GM04504 (cell line): ENCODE results near the gene PLXND1.
"Not testable (repeated sequence)": the region's sequence is repeated elsewhere in the genome, so short reads cannot be mapped to it uniquely, and the experiment has no call there.

Experiments used
- DNase-seq: peaks from one replicate; pipeline ENCODE4 v3.0.0-alpha.2; 2012; ENCODE audit warnings: low read depth

PLXND1 gene

DNA sequence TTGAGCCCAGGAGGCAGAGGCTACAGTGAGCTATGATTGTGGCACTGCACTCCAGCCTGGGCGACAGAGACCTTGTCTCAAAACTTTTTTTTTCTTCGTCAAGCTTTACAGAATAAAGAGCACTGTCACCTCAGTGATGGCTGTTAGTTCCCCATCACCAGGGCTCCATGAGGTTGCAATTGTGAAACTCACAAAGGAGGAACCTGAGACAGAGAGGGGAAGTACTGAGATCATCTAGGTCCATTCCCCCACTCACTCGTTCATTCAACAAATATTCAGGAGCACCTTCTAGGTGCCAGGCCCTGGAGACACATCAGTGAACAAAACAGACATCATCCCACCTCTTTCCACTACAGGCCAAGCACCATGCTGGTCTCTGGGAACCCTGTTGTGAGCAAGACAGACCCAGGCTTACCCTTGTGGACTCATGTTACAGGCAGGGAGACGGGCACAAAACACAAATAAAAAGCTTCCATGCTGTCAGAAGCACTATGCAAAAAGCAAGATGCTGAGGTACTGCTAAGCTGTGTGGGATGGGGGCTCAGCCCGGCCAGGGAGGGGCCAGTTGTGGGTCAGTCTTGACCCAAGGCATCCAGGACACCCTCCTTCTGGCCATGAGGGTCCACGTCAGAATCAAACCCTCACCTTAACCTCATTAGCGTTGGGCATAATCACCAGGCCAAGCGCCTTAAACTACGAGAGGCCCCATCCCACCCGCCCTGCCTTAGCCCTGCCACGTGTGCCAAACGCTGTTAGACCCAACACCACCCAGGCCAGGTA is 80.2 kb downstream of the PLXND1 start:
- DNase-seq, result no peak

DNA sequence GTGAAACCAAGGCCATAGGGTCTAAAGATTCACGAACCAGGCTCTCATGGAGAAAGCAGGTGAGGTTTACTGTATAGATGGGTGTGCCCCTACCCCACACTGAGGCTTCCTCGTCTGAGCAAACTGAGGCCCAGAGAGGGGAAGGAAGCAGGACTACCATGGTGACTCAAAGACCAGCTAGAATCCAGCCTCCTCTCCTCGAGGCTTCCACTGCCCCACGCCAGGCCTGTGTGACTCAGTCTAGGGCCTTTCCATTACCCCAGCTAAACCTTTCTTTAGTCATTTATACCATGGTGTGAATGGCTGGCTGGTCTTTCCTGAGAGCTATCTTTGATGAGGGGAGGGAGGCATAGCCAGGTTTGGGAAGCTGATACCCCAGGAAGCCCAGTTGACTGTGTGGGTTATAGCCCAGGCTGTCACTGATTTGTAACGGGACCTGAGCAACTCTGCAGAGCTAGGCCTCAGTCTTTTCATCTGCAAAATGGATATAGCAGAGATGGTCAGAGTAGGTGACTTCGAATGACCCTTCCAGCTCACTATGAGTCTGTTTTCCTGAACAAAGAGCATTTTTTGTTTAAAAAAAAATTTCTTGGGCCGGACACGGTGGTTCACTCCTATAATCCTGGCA is 81.0 kb downstream of the PLXND1 start:
- DNase-seq, result no peak

- no peak for DNase-seq
Observed at GRCh38 chr3:129524081-129524480, 82.4 kb downstream of the PLXND1 start.

DNA sequence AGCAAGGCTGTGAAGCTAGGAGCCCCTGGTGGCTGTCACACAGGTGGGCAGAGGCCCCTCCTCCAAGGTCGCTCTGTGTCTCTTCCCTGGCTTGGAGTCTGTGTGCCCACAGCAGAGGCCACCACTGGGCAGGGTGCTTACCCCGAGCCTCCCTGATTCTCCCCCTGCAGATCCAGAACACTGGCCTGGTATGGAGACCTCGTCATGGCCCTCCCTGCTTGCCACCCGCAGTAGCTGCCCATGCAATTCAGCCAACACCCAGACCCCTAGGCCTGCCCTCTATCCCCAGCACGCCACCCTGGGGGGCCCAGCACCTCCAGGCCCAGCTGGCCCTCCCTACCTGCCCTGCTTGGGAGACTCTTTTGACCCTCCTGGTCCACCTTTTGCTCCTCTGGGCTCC is 83.5 kb downstream of the PLXND1 start:
- no peak for DNase-seq

DNA sequence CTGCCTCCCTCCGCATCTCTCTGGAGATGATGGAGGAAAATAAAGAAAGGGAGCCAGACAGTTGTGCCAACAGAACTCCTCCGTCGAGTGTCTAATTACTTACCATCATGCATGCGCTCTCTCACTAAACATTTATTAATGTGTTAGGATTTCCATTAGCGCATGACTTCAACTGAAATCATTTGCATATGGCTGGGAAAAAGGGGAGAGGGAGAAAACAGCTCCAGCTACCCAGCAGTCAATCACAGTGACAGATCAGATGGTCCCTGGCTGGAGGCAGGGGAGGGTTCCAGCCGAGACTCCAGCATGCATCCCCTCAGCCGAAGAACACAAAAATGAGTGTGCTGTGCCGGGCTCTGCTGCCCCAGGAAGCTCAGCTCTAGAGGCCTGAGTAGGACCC is 84.9 kb downstream of the PLXND1 start:
- DNase-seq, result no peak

- DNase-seq, result no peak
Observed at GRCh38 chr3:129520960-129521359, 85.5 kb downstream of the PLXND1 start.

- no peak for DNase-seq
Observed at GRCh38 chr3:129519896-129520715, 86.4 kb downstream of the PLXND1 start.

GRCh38 chr3:129519449-129519848 is 87.0 kb downstream of the PLXND1 start:
- no peak for DNase-seq

- no peak for DNase-seq
Observed at GRCh38 chr3:129518581-129518980, 87.9 kb downstream of the PLXND1 start.

- no peak for DNase-seq
Observed at GRCh38 chr3:129518038-129518561, 88.4 kb downstream of the PLXND1 start.

DNA sequence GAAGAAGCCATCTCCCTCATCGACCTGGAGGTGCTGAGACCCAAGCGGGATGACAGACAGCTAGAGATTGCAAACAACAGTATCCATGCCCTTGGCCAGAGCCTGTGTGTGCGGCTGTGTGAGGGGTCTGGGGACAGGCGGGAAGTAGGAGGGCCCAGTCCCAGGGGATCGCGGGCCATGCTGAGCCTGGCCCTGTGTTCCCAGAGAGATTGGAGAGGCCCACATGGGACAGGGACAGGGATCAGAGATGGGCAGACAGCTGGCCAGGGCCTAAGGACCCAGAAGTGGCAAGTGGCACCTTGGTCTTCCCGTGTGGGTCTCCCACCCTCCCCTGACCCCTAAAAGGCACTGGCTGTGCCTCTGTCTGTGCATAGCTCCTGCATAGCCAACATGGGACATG is 89.0 kb downstream of the PLXND1 start:
- no peak for DNase-seq

DNA sequence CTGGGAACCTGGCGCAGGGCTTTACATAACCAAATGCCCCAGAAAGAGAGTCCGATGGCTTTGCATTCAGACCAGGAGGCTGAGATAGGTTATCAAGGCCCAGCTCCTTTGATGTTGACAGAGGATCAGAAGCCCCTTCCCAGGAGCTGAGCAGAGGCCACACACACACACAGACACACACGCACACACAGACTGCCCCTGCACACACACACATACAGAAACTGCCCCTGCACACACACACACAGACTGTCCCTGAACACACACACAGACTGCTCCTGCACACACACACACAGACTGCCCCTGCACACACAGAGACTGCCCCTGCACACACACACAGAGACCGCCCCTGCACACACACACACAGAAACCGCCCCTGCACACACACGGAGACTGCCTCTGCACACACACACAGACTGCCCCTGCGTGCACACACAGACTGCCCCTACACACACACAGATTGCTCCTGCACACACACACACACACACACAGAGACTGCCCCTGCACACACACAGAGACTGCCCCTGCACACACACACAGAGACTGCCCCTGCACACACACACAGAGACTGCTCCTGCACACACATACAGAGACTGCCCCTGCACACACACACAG is 90.5 kb downstream of the PLXND1 start:
- not testable (repeated sequence) for DNase-seq

DNA sequence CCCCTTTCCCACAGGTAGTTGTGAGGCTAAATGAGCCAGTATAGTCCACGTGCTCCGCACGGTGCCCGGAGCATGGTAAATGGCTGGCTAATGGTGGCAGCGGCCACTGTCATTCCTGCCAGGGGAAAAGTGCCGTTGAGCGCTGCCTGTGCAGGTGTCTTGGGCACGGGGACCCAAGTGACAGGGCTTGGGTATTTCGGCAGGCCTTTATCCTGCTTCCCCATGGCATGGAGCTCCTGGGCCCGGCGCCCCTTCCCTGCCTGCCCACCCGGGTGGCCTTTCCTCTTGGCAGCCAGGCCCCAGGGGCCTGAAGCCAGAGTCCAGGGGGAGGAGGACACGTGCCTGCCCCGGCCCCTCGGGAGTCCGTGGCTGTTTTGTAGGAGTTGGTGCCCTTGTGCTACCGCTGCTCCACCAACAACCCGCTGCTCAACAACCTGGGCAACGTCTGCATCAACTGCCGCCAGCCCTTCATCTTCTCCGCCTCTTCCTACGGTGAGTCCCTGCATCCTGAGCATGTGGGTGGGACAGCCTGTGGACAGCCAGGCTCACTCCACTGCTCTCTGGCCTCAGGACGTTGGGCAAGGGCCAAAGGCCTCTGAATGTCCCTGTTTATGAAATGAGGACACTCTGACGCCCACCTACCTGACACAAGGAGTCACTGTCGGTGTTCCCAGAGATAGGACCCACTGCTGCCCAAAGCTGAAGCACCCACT is 91.2 kb downstream of the PLXND1 start:
- DNase-seq, result not testable (repeated sequence)

GRCh38 chr3:129514563-129514962 is 91.9 kb downstream of the PLXND1 start:
- no peak for DNase-seq

- DNase-seq, result no peak
Observed at GRCh38 chr3:129514110-129514509, 92.4 kb downstream of the PLXND1 start.

DNA sequence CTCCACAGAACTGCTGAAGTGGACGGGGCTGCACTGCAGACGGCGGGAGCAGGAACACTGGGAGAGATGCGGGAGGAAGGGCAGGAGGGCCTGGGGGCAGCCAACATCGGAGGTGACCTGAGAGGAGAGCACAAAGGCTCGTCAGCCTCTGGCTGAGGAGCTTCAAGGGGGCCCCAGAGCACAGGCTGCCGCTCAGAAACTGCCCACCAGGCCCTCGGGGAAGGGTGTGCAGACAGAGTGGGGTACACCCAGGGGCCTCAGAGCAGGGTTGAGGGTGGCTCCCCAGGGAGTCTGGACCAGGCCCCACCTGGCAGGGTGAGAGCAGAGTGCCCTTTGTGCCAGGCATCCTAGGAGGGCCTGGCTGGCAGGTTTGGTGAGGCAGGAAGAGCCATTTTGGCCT is 92.8 kb downstream of the PLXND1 start:
- DNase-seq, result no peak

- no peak for DNase-seq
Observed at GRCh38 chr3:129512595-129512994, 93.9 kb downstream of the PLXND1 start.

- DNase-seq, result no peak
Observed at GRCh38 chr3:129507181-129507831, 99.2 kb downstream of the PLXND1 start.

DNA sequence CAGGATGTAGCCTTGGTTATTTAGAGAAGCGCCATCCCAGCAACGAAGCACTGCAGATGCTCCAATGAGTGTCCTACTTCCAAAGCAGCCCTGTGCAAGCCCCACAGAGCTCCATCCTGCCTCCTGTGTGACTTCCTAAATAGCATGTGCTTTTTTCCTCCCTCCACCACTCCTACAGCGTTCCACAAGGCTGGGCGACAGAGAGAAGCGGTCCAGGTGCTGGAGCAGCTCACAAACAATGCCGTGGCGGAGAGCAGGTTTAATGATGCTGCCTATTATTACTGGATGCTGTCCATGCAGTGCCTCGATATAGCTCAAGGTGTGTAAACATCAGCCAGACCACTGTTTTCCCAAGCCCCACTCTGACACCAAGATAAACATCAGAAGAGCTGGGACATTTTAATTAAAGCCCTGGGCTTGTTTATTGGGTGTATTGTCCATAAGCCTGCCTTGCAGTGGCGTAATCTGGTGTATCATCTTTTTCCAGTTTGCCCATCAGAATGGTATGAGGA is 100.2 kb downstream of the PLXND1 start:
- DNase-seq, result no peak

GRCh38 chr3:129505341-129505740 is 101.1 kb downstream of the PLXND1 start:
- DNase-seq, result no peak
